MM.1S (cell line): ENCODE measurements around the gene LDLRAD3.

Experiments
- DNase-seq: peaks from one replicate; pipeline ENCODE4 v3.0.0-alpha.2; 2015
- H2AFZ ChIP-seq: fragments of 300-600 bp; sonication (generic); 2 replicates; pipeline ENCODE4 v1.6.0; 2016; ENCODE audit warnings: antibody characterized with exemption, low read length
- H3F3A ChIP-seq: fragments of 300-600 bp; sonication (generic); 2 replicates; pipeline ENCODE4 v1.6.1; 2016; ENCODE audit warnings: mild to moderate bottlenecking, antibody characterized with exemption, low read length, moderate library complexity, mixed read lengths; ENCODE audit not compliant: insufficient read depth
- H3K27ac ChIP-seq: fragments of 300-600 bp; sonication (generic); 2 replicates; pipeline ENCODE4 v1.5.1; 2016; ENCODE audit warnings: mild to moderate bottlenecking, low read length
- H3K27me3 ChIP-seq: fragments of 300-600 bp; sonication (generic); replicated peaks from 2 replicates; pipeline ENCODE4 v1.6.0; 2016; ENCODE audit warnings: low read length; ENCODE audit not compliant: insufficient read depth
- H3K36me3 ChIP-seq: fragments of 300-600 bp; sonication (generic); replicated peaks from 2 replicates; pipeline ENCODE4 v1.6.1; 2016; ENCODE audit warnings: mild to moderate bottlenecking, low read length, mixed read lengths; ENCODE audit not compliant: insufficient read depth
- H3K4me1 ChIP-seq: fragments of 300-600 bp; sonication (generic); 2 replicates; pipeline ENCODE4 v1.6.1; 2016; ENCODE audit warnings: low read length, mixed read lengths
- H3K4me2 ChIP-seq: fragments of 300-600 bp; sonication (generic); 2 replicates; pipeline ENCODE4 v1.6.0; 2016; ENCODE audit warnings: low read depth, low read length
- H3K4me3 ChIP-seq: fragments of 300-600 bp; sonication (generic); 2 replicates; pipeline ENCODE4 v1.5.1; 2016; ENCODE audit warnings: low read length, mixed read lengths
- H3K79me2 ChIP-seq: fragments of 300-600 bp; sonication (generic); 2 replicates; pipeline ENCODE4 v1.6.1; 2016; ENCODE audit warnings: mixed run types, low read length, mixed read lengths
- H3K9ac ChIP-seq: fragments of 300-600 bp; sonication (generic); 2 replicates; pipeline ENCODE4 v1.6.1; 2016; ENCODE audit warnings: low read length, mixed read lengths
- H3K9me2 ChIP-seq: fragments of 300-600 bp; sonication (generic); replicated peaks from 2 replicates; pipeline ENCODE4 v1.6.1; 2016; ENCODE audit warnings: mild to moderate bottlenecking, low read length, mixed read lengths; ENCODE audit not compliant: insufficient read depth
- H3K9me3 ChIP-seq: fragments of 300-600 bp; sonication (generic); replicated peaks from 2 replicates; pipeline ENCODE4 v1.6.1; 2016; ENCODE audit warnings: mild to moderate bottlenecking, low read length, mixed read lengths; ENCODE audit not compliant: insufficient read depth
- H4K20me1 ChIP-seq: fragments of 300-600 bp; sonication (generic); 2 replicates; pipeline ENCODE4 v1.6.1; 2016; ENCODE audit warnings: mild to moderate bottlenecking, low read length, moderate library complexity, mixed read lengths; ENCODE audit not compliant: insufficient read depth
- CTCF ChIP-seq: fragments of 300-600 bp; sonication (generic); IDR thresholded peaks from 2 replicates; pipeline ENCODE4 v1.5.1; 2016; ENCODE audit warnings: antibody characterized with exemption, low read length, mixed read lengths
- EZH2 ChIP-seq: fragments of 300-600 bp; sonication (generic); optimal IDR thresholded peaks from 2 replicates; pipeline ENCODE3; 2017; ENCODE audit warnings: low read depth, mild to moderate bottlenecking, antibody characterized with exemption, low read length, mixed read lengths
- EZH2phosphoT487 ChIP-seq: fragments of 300-600 bp; sonication (generic); IDR thresholded peaks from 2 replicates; pipeline ENCODE4 v1.6.1; 2018; ENCODE audit warnings: antibody characterized with exemption, low read length

The LDLRAD3 gene

GRCh38 chr11:36205536-36205935, 261.7 kb downstream of the LDLRAD3 start:
- no peak overlapping the region for H3K4me3 ChIP-seq
- no peak overlapping the region for H3K4me2 ChIP-seq
- no peak for TF ChIP-seq EZH2phosphoT487
- TF ChIP-seq EZH2: no peak
- no peaks in the 10 kb centered on the region for H3K79me2 ChIP-seq
- H3K9ac ChIP-seq: no peak overlapping the region
- H3K9me2 ChIP-seq: no peaks in the 10 kb centered on the region
- no peak for DNase-seq
- H2AFZ ChIP-seq: no peak overlapping the region
- H3K4me1 ChIP-seq: no peaks in the 10 kb centered on the region
- no peaks in the 10 kb centered on the region for H4K20me1 ChIP-seq
- H3F3A ChIP-seq: no peaks in the 10 kb centered on the region
- H3K27me3 ChIP-seq: no peaks in the 10 kb centered on the region
- no peak overlapping the region for H3K27ac ChIP-seq
- H3K9me3 ChIP-seq: no peaks in the 10 kb centered on the region
- H3K36me3 ChIP-seq: no peaks in the 10 kb centered on the region

GRCh38 chr11:36210529-36210928, 266.7 kb downstream of the LDLRAD3 start:
- Histone ChIP-seq H3K27me3 (no peaks in the 10 kb centered on the region), H3K4me2 (no peak overlapping the region), H3K9me3 (no peaks in the 10 kb centered on the region), H3K4me3 (no peak overlapping the region), H3K4me1 (no peaks in the 10 kb centered on the region), H3K27ac (no peak overlapping the region), H3K9ac (no peak overlapping the region), H3K36me3 (no peaks in the 10 kb centered on the region), H3K79me2 (no peaks in the 10 kb centered on the region), H3K9me2 (no peaks in the 10 kb centered on the region), H3F3A (no peaks in the 10 kb centered on the region), H2AFZ (no peak overlapping the region), H4K20me1 (no peaks in the 10 kb centered on the region)
- DNase-seq: no peak
- TF ChIP-seq CTCF (no peak), EZH2 (no peak), EZH2phosphoT487 (no peak)

GRCh38 chr11:36211761-36212430, 268.0 kb downstream of the LDLRAD3 start:
- TF ChIP-seq CTCF (no peak), EZH2phosphoT487 (no peak), EZH2 (no peak)
- no peak for DNase-seq
- Histone ChIP-seq H4K20me1 (no peaks in the 10 kb centered on the region), H3K4me2 (no peak overlapping the region), H3K9me3 (no peaks in the 10 kb centered on the region), H3K4me1 (no peaks in the 10 kb centered on the region), H3K9me2 (no peaks in the 10 kb centered on the region), H3F3A (no peaks in the 10 kb centered on the region), H3K36me3 (no peaks in the 10 kb centered on the region), H3K79me2 (no peaks in the 10 kb centered on the region), H3K4me3 (no peak overlapping the region), H3K27ac (no peak overlapping the region), H3K27me3 (no peaks in the 10 kb centered on the region), H2AFZ (no peak overlapping the region), H3K9ac (no peak overlapping the region)
